Measurements from ENCODE around the gene ZNF500. TPM values are rescaled to one million over a fixed set of nuclear protein-coding genes. Genes with fewer than 3 reads are reported as not detected.

The ZNF500 gene
- total RNA-seq, 1 experiment from 2014 or later, result 18.3 TPM

DNA sequence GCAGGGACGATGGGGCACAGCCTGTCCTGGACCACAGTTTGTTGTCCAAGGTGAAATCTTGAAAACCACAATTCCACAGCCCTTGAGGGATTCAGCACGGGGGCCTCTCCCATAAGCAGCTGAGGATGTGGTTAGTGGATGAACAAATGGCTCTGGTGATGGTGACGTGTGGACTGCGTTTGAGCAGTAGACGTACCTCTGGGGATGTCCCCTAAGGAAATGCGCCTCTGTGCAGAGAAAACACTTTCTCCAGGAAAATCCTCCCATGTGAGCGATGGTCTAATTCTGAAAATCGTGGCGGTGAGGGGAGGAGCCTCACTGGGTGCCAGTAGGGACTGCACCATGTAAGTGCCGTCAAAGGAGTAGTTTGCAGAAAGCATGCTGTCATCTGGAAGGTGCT, 23.9 kb upstream of the ZNF500 start:
- H3K36me3 Mint-ChIP-seq (ENCODE audit: insufficient read depth in 1 of 3, low read depth in 3 of 3), result no peaks in the 10 kb centered on the region
- Histone ChIP-seq H3K4me1 (ENCODE audit: insufficient read depth, low read length) (peaks cover 3% of the 10 kb centered on the region; the same call in 1 of the 2 replicates), H2BK120ac (ENCODE audit: low read depth, low read length, poor library complexity, severe bottlenecking) (no peak overlapping the region), H3K79me2 (ENCODE audit: insufficient read depth, low read length) (no peaks in the 10 kb centered on the region), H3K27ac (ENCODE audit: insufficient read length, low read depth, low read length) (no peak overlapping the region), H2AK5ac (ENCODE audit: insufficient read length, low read length) (no peak overlapping the region), H3K27me3 (ENCODE audit: insufficient read depth, low read length) (no peaks in the 10 kb centered on the region), H4K8ac (replicated peaks; ENCODE audit: insufficient read length, low read depth, low read length) (no peak overlapping the region), H2BK12ac (ENCODE audit: insufficient read length, low read depth, low read length) (no peak overlapping the region), H3K9ac (ENCODE audit: extremely low read depth, insufficient read length, low read length) (no peak overlapping the region), H4K20me1 (ENCODE audit: control insufficient read depth, insufficient read depth, insufficient read length) (no peaks in the 10 kb centered on the region), H3K9me3 (ENCODE audit: control insufficient read depth, low read depth, low read length) (no peaks in the 10 kb centered on the region), H2BK20ac (ENCODE audit: low read depth, low read length, poor library complexity, severe bottlenecking) (no peak overlapping the region), H3K14ac (ENCODE audit: insufficient read depth, low read length) (no peak overlapping the region), H3K4me2 (ENCODE audit: insufficient read depth, insufficient read length, low read length) (no peak overlapping the region), H3K23me2 (ENCODE audit: insufficient read length, low read depth, low read length, poor library complexity, severe bottlenecking) (no peaks in the 10 kb centered on the region), H2AFZ (ENCODE audit: low read length) (no peak overlapping the region), H3K56ac (ENCODE audit: insufficient read length, low read depth, low read length) (no peak overlapping the region), H3K79me1 (ENCODE audit: insufficient read depth, low read depth, low read length, poor library complexity, severe bottlenecking) (no peaks in the 10 kb centered on the region), H4K91ac (ENCODE audit: insufficient read length, low read depth, low read length) (no peak overlapping the region), H3T11ph (ENCODE audit: low read length) (no peak overlapping the region), H3K18ac (ENCODE audit: insufficient read length, low read depth, low read length) (no peak overlapping the region), H3K23ac (ENCODE audit: insufficient read length, low read depth, low read length) (no peak overlapping the region), H4K5ac (ENCODE audit: insufficient read length, low read depth, low read length) (no peak overlapping the region), H3K4ac (ENCODE audit: low read depth, low read length) (no peak overlapping the region), H2BK15ac (ENCODE audit: low read depth, low read length) (no peak overlapping the region), H2BK5ac (ENCODE audit: insufficient read length, low read length) (no peak overlapping the region)
- TF ChIP-seq, protein P1, sequence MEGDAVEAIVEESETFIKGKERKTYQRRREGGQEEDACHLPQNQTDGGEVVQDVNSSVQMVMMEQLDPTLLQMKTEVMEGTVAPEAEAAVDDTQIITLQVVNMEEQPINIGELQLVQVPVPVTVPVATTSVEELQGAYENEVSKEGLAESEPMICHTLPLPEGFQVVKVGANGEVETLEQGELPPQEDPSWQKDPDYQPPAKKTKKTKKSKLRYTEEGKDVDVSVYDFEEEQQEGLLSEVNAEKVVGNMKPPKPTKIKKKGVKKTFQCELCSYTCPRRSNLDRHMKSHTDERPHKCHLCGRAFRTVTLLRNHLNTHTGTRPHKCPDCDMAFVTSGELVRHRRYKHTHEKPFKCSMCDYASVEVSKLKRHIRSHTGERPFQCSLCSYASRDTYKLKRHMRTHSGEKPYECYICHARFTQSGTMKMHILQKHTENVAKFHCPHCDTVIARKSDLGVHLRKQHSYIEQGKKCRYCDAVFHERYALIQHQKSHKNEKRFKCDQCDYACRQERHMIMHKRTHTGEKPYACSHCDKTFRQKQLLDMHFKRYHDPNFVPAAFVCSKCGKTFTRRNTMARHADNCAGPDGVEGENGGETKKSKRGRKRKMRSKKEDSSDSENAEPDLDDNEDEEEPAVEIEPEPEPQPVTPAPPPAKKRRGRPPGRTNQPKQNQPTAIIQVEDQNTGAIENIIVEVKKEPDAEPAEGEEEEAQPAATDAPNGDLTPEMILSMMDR (conservative IDR thresholded peaks at IDR 0.05), result no peak
- no peak overlapping the region; a peak in 2 of 7 replicates for H3K27ac Mint-ChIP-seq
- H3K4me1 Mint-ChIP-seq, result peaks cover 15 to 19% of the 10 kb centered on the region in 2 experiments
- H3K27me3 Mint-ChIP-seq (ENCODE audit: low read depth), result no peaks in the 10 kb centered on the region; the same call in 1 of the 2 replicates
- no peak for DNase-seq
- no CpG with 5 or more reads among the region's 10 CpGs for WGBS (ENCODE audit: extremely low coverage, insufficient read length, low lambda C conversion rate)
- no peak overlapping the region for H3K4me3 Mint-ChIP-seq
- H3K9me3 Mint-ChIP-seq, result no peaks in the 10 kb centered on the region

Measured in H9 (cell line).